Activated T-helper 2 cell treated with anti-CD3 and anti-CD28 coated beads, Interferon-gamma antibody, Interleukin-2, Interleukin-4, amounts not matched to agents 10 μg/mL and 5 μg/mL and 100 μg/mL, durations not matched to agents 14 hours and 24 hours and 36 hours (primary cell): ENCODE results near the gene TOX2. TPM values are rescaled to one million over a fixed set of nuclear protein-coding genes. Genes with fewer than 3 reads are reported as not detected.
A peak's percentile ranks its signal among the peaks of the same experiment; 100 is the strongest.

Experiments used
- DNase-seq: peaks from one replicate; pipeline ENCODE4 v3.0.0; 2021; ENCODE audit warnings: low spot score
- H3K27ac Mint-ChIP-seq: one replicate; pipeline ENCODE4 v1.8.0; 2021; ENCODE audit warnings: mixed read lengths
- H3K27me3 Mint-ChIP-seq: one replicate; pipeline ENCODE4 v1.8.0; 2021; ENCODE audit warnings: low read depth, mixed read lengths
- H3K36me3 Mint-ChIP-seq: one replicate; pipeline ENCODE4 v1.8.0; 2021; ENCODE audit warnings: low read depth, mixed read lengths
- H3K4me1 Mint-ChIP-seq: one replicate; pipeline ENCODE4 v1.8.0; 2021; ENCODE audit warnings: low read depth, mixed read lengths
- H3K4me3 Mint-ChIP-seq: one replicate; pipeline ENCODE4 v1.8.0; 2021; ENCODE audit warnings: low read depth, mild to moderate bottlenecking, moderate library complexity, mixed read lengths
- H3K9me3 Mint-ChIP-seq: one replicate; pipeline ENCODE4 v1.8.0; 2021; ENCODE audit warnings: mixed read lengths
- intact Hi-C: fragments of 100-400 bp; cut with micrococcal nuclease; formaldehyde crosslinking; loops from one replicate; pipeline ENCODE4 v1.15.1; 2023
- total RNA-seq: library from RNA; stranded (reverse); gene quantifications from 2 replicates; pipeline ENCODE4 v1.2.3, GENCODE V29; 2022

Gene TOX2, protein sequence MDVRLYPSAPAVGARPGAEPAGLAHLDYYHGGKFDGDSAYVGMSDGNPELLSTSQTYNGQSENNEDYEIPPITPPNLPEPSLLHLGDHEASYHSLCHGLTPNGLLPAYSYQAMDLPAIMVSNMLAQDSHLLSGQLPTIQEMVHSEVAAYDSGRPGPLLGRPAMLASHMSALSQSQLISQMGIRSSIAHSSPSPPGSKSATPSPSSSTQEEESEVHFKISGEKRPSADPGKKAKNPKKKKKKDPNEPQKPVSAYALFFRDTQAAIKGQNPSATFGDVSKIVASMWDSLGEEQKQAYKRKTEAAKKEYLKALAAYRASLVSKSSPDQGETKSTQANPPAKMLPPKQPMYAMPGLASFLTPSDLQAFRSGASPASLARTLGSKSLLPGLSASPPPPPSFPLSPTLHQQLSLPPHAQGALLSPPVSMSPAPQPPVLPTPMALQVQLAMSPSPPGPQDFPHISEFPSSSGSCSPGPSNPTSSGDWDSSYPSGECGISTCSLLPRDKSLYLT
- total RNA-seq = 2.4 and 3.0 TPM in 2 replicates

GRCh38 chr20:43914311-43915210 lies at the start of gene TOX2:
Gene TOX2 (plus strand): TSS chr20:43914852. CDS start chr20:43914892, 40 bp downstream.
- peak; percentile 40 for DNase-seq
- Mint-ChIP-seq H3K36me3 (peaks cover 22% of the 10 kb centered on the region), H3K9me3 (peaks cover 31% of the 10 kb centered on the region), H3K27me3 (peaks cover 46% of the 10 kb centered on the region), H3K27ac (peak within 1 kb of the TSS; percentile 62), H3K4me3 (peak within 1 kb of the TSS; percentile 82), H3K4me1 (peaks cover 32% of the 10 kb centered on the region)
- intact Hi-C loops = loop anchor here (5.0 kb wide), 1 partner anchor 77 kb away; no protein-coding TSS in a partner anchor

DNA sequence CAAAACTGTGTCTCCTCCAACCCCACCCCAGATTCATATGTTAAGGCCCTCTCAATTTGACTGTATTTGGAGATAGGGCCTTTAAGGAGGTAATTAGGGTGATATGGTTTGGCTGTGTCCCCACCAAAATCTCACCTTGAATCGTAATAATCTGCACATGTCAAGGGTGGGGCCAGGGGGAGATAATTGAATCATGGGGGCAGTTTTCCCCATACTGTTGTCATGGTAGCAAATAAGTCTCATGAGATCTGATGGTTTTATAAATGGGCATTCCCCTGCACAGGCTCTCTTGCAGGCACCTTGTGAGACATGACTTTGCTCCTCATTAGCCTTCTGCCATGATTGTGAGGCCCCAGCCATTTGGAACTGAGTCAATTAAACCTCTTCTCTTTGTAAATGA lies 46.6 kb upstream of the TOX2 start:
- intact Hi-C loops = no loop called here
- Mint-ChIP-seq H3K9me3 (no peaks in the 10 kb centered on the region), H3K36me3 (no peaks in the 10 kb centered on the region), H3K27ac (no peak overlapping the region), H3K4me3 (no peak overlapping the region), H3K4me1 (no peaks in the 10 kb centered on the region), H3K27me3 (peaks cover 22% of the 10 kb centered on the region)
- DNase-seq = no peak

- no peak for DNase-seq
- Mint-ChIP-seq H3K9me3 (no peaks in the 10 kb centered on the region), H3K4me3 (no peak overlapping the region), H3K36me3 (no peaks in the 10 kb centered on the region), H3K27me3 (peaks cover 38% of the 10 kb centered on the region), H3K4me1 (no peaks in the 10 kb centered on the region), H3K27ac (no peak overlapping the region)
- intact Hi-C loops = no loop called here
Measured at GRCh38 chr20:43870484-43870883, 44.2 kb upstream of the TOX2 start.

- DNase-seq = no peak
- no peaks in the 10 kb centered on the region for H3K36me3 Mint-ChIP-seq
- H3K4me3 Mint-ChIP-seq = no peak overlapping the region
- peaks cover 45% of the 10 kb centered on the region for H3K27me3 Mint-ChIP-seq
- no peak overlapping the region for H3K27ac Mint-ChIP-seq
- no peaks in the 10 kb centered on the region for H3K4me1 Mint-ChIP-seq
- no peaks in the 10 kb centered on the region for H3K9me3 Mint-ChIP-seq
- intact Hi-C loops = no loop called here
Measured at GRCh38 chr20:43878776-43879175, 35.9 kb upstream of the TOX2 start.

GRCh38 chr20:43893930-43894329 lies 20.7 kb upstream of the TOX2 start:
- Mint-ChIP-seq H3K27ac (no peak overlapping the region), H3K36me3 (peaks cover 3% of the 10 kb centered on the region), H3K9me3 (peaks cover 23% of the 10 kb centered on the region), H3K27me3 (peaks cover 32% of the 10 kb centered on the region), H3K4me3 (no peak overlapping the region), H3K4me1 (no peaks in the 10 kb centered on the region)
- DNase-seq = no peak
- intact Hi-C loops = no loop called here

- Mint-ChIP-seq H3K27me3 (peaks cover 30% of the 10 kb centered on the region), H3K9me3 (peaks cover 19% of the 10 kb centered on the region), H3K27ac (no peak overlapping the region), H3K4me1 (no peaks in the 10 kb centered on the region), H3K4me3 (no peak overlapping the region), H3K36me3 (peaks cover 2% of the 10 kb centered on the region)
- intact Hi-C loops = no loop called here
- DNase-seq = no peak
Measured at GRCh38 chr20:43894491-43894890, 20.2 kb upstream of the TOX2 start.

GRCh38 chr20:43895235-43895634 lies 19.4 kb upstream of the TOX2 start:
- H3K27ac Mint-ChIP-seq = no peak overlapping the region
- peaks cover 13% of the 10 kb centered on the region for H3K9me3 Mint-ChIP-seq
- H3K4me1 Mint-ChIP-seq = no peaks in the 10 kb centered on the region
- peaks cover 26% of the 10 kb centered on the region for H3K27me3 Mint-ChIP-seq
- intact Hi-C loops = no loop called here
- no peak for DNase-seq
- H3K36me3 Mint-ChIP-seq = no peaks in the 10 kb centered on the region
- no peak overlapping the region for H3K4me3 Mint-ChIP-seq

- Mint-ChIP-seq H3K27ac (no peak overlapping the region), H3K9me3 (no peaks in the 10 kb centered on the region)
- intact Hi-C loops = no loop called here
Measured at GRCh38 chr20:43899274-43900120, 15.2 kb upstream of the TOX2 start.

DNA sequence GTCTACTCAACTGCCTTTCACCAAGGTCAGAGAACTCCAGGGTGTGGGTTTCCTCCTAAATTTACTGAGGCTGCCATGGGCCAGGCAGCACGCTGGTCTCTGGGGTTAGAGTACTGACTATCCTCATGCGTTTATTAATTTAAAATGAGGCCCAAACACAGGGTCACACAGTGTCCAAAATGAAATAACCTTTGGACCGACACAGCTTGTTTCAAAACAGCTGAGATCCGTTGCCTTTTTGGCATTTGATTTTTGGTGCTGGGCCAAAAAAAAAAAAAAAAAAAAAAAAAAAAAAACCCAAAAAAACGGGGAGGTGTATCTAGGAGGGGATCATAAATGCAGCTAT lies 14.6 kb upstream of the TOX2 start:
- no peaks in the 10 kb centered on the region for H3K36me3 Mint-ChIP-seq
- no peak overlapping the region for H3K27ac Mint-ChIP-seq
- H3K4me3 Mint-ChIP-seq = no peak overlapping the region
- H3K27me3 Mint-ChIP-seq = peaks cover 14% of the 10 kb centered on the region
- no peaks in the 10 kb centered on the region for H3K9me3 Mint-ChIP-seq
- intact Hi-C loops = no loop called here
- no peak for DNase-seq
- H3K4me1 Mint-ChIP-seq = no peaks in the 10 kb centered on the region

More at GRCh38 chr20:43899274-43900120, 15.2 kb upstream of the TOX2 start:
- Mint-ChIP-seq H3K4me3 (no peak overlapping the region), H3K4me1 (no peaks in the 10 kb centered on the region), H3K36me3 (no peaks in the 10 kb centered on the region), H3K27me3 (peaks cover 17% of the 10 kb centered on the region)
- no peak for DNase-seq

DNA sequence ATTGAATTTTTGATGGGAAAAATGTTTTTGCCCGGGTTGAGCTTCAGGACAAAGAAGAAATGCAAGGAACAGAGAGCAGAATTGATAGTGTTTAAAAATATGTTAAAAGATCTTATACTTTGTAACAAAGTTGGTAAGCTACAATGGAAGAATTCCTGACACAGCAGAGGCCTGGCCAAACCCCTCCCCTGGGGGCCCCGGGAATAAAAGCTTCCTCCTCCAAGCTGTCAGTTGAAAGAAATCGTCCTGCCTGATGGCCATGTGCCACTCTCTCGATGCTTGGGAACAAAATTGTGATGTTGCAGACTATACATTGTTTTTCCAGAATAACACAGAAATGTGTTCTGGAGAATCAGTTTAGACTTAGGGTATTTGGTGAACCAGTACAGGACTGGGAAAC lies 14.2 kb upstream of the TOX2 start:
- H3K4me1 Mint-ChIP-seq = no peaks in the 10 kb centered on the region
- H3K9me3 Mint-ChIP-seq = no peaks in the 10 kb centered on the region
- no peaks in the 10 kb centered on the region for H3K36me3 Mint-ChIP-seq
- intact Hi-C loops = no loop called here
- H3K27ac Mint-ChIP-seq = no peak overlapping the region
- H3K27me3 Mint-ChIP-seq = peaks cover 14% of the 10 kb centered on the region
- no peak for DNase-seq
- H3K4me3 Mint-ChIP-seq = no peak overlapping the region

DNA sequence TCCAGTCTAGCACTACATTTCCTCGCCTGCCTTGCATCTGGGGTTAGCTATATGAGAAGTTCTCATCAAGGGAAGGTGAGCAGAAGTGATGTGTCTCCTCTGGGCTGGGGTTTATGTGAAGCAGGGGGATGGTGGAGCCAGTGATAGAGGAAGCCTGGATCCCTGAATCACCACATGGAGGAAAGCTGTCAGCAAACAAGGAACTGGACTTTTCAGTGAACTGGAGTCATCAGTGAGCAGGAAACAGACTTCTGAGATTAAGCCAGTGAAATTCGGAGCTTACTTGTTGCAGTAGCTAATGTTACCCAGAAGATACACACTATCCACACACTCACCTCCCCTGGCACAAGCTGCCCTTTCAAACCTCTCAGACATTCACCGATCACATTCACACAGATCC lies 13.4 kb upstream of the TOX2 start:
- Mint-ChIP-seq H3K27me3 (peaks cover 14% of the 10 kb centered on the region), H3K4me3 (no peak overlapping the region), H3K4me1 (no peaks in the 10 kb centered on the region), H3K9me3 (no peaks in the 10 kb centered on the region), H3K27ac (no peak overlapping the region), H3K36me3 (no peaks in the 10 kb centered on the region)
- intact Hi-C loops = no loop called here
- no peak for DNase-seq
